ENCODE data around the gene PRDM12.

Gene PRDM12

GRCh38 chr9:130693426-130694191, 29.2 kb downstream of the PRDM12 start, which contains the start of gene EXOSC2:
Gene EXOSC2, plus strand, starts transcription at chr9:130693780. Its CDS starts 12 bp downstream, at chr9:130693792.
- peak; percentile 89 for ATAC-seq
- TF ChIP-seq ISL1 (CRISPR knock-in tag; IDR thresholded peaks at IDR 0.05) (no peak), ARNTL (CRISPR knock-in tag; IDR thresholded peaks at IDR 0.05; ENCODE audit: borderline replicate concordance, low read depth) (no peak)

GRCh38 chr9:130694205-130694604, 29.8 kb downstream of the PRDM12 start:
- no peak for TF ChIP-seq CREB5 (CRISPR knock-in tag; IDR thresholded peaks at IDR 0.05; ENCODE audit: low read depth)
- TF ChIP-seq ZC3H10 (CRISPR knock-in tag; IDR thresholded peaks at IDR 0.05): no peak
- no peak for TF ChIP-seq ESRRG (CRISPR knock-in tag; IDR thresholded peaks at IDR 0.05)
- TF ChIP-seq TCF4 (CRISPR knock-in tag; IDR thresholded peaks at IDR 0.05; ENCODE audit: borderline replicate concordance): no peak
- TF ChIP-seq ZNF70 (CRISPR knock-in tag; IDR thresholded peaks at IDR 0.05): no peak
- no peak for TF ChIP-seq PPARA (CRISPR knock-in tag; IDR thresholded peaks at IDR 0.05; ENCODE audit: borderline replicate concordance)
- TF ChIP-seq SNAI2 (CRISPR knock-in tag; IDR thresholded peaks at IDR 0.05): no peak
- no peak for TF ChIP-seq OSR1 (CRISPR knock-in tag; IDR thresholded peaks at IDR 0.05)
- TF ChIP-seq GLIS3 (CRISPR knock-in tag; IDR thresholded peaks at IDR 0.05): no peak
- no peak for TF ChIP-seq ZFP30 (CRISPR knock-in tag; IDR thresholded peaks at IDR 0.05)
- TF ChIP-seq POU6F1 (CRISPR knock-in tag; IDR thresholded peaks at IDR 0.05; ENCODE audit: borderline replicate concordance, low read depth): no peak
- TF ChIP-seq ZFP3 (CRISPR knock-in tag; IDR thresholded peaks at IDR 0.05): no peak
- no peak for TF ChIP-seq TOX (CRISPR knock-in tag; IDR thresholded peaks at IDR 0.05; ENCODE audit: borderline replicate concordance)
- TF ChIP-seq ZNF8 (CRISPR knock-in tag; IDR thresholded peaks at IDR 0.05): no peak
- TF ChIP-seq RARB (CRISPR knock-in tag; IDR thresholded peaks at IDR 0.05): no peak
- no peak for TF ChIP-seq CSRNP3 (CRISPR knock-in tag; IDR thresholded peaks at IDR 0.05)
- TF ChIP-seq PATZ1 (CRISPR knock-in tag; IDR thresholded peaks at IDR 0.05; ENCODE audit: borderline replicate concordance): no peak
- no peak for TF ChIP-seq ZNF565 (CRISPR knock-in tag; conservative IDR thresholded peaks at IDR 0.05; ENCODE audit: low read depth)
- ATAC-seq: no peak

- TF ChIP-seq TCF4 (CRISPR knock-in tag; IDR thresholded peaks at IDR 0.05; ENCODE audit: borderline replicate concordance) (no peak), ZNF70 (CRISPR knock-in tag; IDR thresholded peaks at IDR 0.05) (no peak), CSDC2 (CRISPR knock-in tag; IDR thresholded peaks at IDR 0.05) (no peak)
- no peak for ATAC-seq
These were observed 31.8 kb downstream of the PRDM12 start for GRCh38 chr9:130696139-130696650.

GRCh38 chr9:130696996-130697395, 32.6 kb downstream of the PRDM12 start:
- no peak for TF ChIP-seq BACH2 (CRISPR knock-in tag; IDR thresholded peaks at IDR 0.05; ENCODE audit: borderline replicate concordance)
- TF ChIP-seq PPARA (CRISPR knock-in tag; IDR thresholded peaks at IDR 0.05; ENCODE audit: borderline replicate concordance): no peak
- no peak for TF ChIP-seq OSR1 (CRISPR knock-in tag; IDR thresholded peaks at IDR 0.05)
- no peak for TF ChIP-seq ZFP3 (CRISPR knock-in tag; IDR thresholded peaks at IDR 0.05)
- no peak for TF ChIP-seq PATZ1 (CRISPR knock-in tag; IDR thresholded peaks at IDR 0.05; ENCODE audit: borderline replicate concordance)
- no peak for TF ChIP-seq POU6F1 (CRISPR knock-in tag; IDR thresholded peaks at IDR 0.05; ENCODE audit: borderline replicate concordance, low read depth)
- ATAC-seq: no peak

All from SK-N-SH treated with all-trans-retinoic acid at 6 μM for 48 hours (cell line).